NCI-H1092 treated with DMSO at 0.1 percent for 48 hours (cell line): ENCODE measurements around the gene BANP.
"Not testable (repeated sequence)": the region's sequence is repeated elsewhere in the genome, so short reads cannot be mapped to it uniquely, and the experiment has no call there.

Source experiments
- DNase-seq: peaks from one replicate; lab custom pipeline; 2025; lab: John Stamatoyannopoulos, UW

BANP gene

GRCh38 chr16:88065747-88066142 is 114.5 kb downstream of the BANP start:
- no peak for DNase-seq

GRCh38 chr16:88066234-88066633 is 115.0 kb downstream of the BANP start:
- no peak for DNase-seq

- DNase-seq, result no peak
Observed at GRCh38 chr16:88066680-88067529, 115.7 kb downstream of the BANP start.

DNA sequence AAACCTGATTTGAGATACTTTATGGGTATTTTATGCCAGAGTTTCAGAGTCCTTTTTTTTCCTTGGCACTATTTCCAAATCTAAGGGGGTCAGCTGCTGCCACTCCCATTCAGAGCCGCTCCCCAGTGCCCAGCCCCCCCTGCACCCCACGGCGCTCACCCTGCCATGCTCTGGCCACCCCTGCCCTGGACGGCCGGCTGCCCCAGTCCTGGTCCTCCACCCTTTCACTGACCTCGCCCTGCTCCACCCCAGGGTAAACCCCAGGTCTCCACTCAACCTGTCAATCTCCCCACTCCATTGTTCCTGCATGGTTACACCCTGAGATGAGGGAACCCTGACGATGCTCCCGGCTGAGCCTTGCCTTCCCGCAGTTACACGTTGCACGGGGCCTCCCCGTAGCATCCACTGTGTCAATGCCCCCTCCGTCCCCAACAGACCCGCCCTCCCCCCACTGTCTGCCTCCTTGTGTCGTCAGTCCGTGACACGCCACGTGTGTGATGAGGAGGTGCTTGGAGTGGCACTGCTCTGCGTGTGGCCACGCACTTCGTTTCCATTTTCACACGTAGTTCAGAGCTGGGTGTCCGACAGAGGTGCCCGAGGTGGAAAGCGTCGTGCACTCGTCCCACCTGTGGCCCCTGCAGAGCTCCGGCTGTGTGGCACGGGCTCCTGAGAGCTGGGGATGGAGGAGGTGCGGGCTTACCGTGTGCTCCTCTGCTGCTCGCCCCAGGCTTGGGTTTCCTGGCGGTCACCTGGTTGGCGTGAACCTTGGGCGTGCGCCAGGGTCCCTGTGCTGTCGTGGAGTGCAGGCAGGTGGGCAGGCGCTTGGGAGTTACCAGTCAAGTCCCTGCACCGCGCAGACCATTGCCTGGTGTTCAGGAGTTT is 116.5 kb downstream of the BANP start:
- no peak for DNase-seq

DNA sequence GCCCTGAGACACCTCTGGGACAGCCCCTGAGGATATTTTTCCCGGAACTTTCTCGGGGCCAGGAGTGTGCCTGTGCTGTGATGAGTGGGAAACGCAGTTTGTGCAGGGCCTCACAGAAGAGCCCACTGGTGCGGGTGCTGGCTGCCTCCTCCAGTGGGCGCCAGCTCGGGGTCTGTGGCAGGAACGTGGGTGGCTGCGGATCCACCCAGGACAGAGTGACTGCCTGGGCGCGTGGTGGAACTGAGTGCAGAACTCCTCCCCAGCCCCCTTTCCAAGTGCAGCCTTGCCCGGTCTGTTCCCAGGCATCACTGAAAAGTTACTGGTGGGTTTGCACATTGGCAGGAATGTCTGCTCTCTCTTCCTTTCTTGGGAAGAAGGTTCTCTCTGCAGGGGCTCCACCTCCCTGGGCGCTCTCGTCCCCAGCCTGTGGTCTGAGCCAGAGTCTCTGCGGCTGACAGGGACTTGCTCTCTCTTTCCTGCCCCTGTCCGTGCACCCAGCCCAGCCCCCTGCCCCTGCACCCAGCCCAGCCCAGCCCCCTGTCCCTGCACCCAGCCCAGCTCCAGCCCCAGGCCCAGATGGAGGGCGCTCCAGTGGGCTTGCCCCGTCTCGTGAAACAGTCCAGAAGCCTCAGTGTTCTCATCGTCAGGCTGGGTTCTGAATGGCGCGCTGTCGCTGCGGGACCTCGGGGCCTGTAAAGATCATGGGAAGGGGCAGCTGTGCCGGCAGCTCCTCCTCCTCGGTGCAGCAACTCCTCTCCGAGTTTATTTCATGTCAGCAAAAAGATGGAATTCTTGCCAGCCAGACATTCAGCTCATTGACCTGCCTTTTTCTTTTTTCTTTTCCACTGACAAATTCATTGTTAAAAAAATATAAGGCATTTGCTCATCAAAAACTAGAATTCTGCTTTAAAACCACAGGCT is 117.5 kb downstream of the BANP start:
- DNase-seq, result no peak

GRCh38 chr16:88069397-88070168 is 118.3 kb downstream of the BANP start:
- DNase-seq, result no peak

- DNase-seq, result no peak
Observed at GRCh38 chr16:88070341-88070740, 119.1 kb downstream of the BANP start.

DNA sequence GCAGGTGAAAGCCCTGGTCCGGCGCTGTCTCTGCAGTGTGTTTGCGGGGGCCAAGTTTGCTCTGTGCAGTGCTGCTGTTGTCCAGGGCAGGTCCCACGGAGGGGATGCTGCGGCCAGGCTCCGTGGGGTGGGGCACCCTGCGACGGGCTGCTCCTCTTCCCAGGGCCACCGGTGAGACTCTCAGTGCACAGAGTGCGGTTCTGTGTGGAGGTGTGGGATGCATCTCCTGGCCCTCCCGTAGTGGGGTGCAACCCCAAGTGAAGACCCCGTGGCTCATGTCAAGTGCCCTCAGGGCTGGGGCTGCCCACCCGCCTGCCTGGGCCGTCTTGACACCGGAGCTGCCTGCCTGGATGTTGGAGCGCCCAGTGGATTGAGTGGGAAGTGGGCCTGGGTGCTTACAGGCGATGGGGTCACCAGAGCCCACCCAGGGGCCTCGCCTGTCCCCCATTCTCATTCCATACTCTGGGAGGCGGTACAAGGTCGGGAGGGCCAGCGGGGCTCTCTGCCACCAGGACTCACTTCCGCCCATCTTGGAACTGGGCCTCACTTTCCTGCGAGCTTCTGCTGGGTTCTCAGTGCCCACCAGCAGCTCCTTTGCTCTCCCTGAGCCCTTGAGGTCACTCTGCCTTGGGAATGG is 119.9 kb downstream of the BANP start:
- DNase-seq, result no peak

- no peak for DNase-seq
Observed at GRCh38 chr16:88071908-88072307, 120.7 kb downstream of the BANP start.

DNA sequence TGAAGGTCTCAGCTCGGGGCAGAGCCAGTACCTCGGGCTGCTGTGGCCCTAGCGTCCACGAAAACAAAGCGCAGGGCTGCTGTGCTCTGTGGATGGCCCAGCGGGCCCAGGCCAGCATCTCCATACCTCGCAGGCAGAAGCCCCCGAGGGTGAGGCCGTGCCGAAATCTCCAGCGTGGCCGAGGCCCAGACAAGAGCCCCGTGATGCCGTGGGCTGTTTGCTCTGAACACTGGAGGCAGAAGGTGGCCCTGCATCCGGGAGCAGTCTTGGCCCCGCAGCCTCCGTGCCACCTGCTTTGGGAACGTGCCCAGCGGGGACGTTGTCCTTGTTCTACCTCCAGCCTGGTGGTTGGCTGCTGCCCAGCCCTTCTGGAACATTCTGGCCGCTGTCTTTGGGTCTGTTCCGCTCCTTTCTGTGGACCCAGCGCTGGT is 121.4 kb downstream of the BANP start:
- no peak for DNase-seq

- DNase-seq, result no peak
Observed at GRCh38 chr16:88073201-88073721, 122.0 kb downstream of the BANP start.

DNA sequence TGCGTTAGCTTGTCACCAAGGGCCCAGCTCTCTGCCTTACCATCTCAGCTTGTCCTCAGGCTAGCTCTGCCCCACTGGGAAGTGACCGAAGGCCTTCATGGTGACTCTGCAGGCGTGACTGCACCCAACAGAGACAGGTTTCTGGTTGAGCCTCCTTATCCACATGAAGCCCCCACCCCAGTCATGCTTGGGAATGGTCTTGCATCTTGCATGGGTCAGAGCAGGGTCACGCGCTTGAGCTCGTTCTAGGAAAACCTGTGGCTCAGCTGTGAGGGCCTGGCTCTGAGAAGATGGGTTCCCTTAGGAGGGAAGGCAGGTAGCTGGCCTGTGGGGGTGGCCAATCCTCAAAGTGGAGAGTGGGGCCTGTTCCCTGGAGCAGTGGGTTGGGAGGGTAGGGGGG is 122.8 kb downstream of the BANP start:
- no peak for DNase-seq

GRCh38 chr16:88076211-88076931 is 125.1 kb downstream of the BANP start:
- DNase-seq, result no peak

DNA sequence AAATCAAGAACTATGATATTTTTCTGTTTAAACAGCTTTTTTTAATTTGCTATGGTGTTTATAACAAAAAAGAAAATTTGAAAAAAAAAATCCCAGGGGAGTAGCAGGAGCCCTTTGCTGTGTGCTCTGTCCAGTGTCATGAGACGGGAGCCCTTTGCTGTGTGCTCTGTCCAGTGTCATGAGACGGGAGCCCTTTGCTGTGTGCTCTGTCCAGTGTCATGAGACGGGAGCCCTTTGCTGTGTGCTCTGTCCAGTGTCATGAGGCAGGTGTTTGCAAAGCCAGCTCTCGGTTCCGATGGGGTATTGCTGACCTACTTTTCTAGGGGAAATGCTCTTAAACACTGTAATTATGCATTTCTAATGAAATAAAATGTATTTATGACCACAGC is 125.7 kb downstream of the BANP start:
- not testable (repeated sequence) for DNase-seq

GRCh38 chr16:88077328-88078108 is 126.3 kb downstream of the BANP start:
- DNase-seq, result no peak

DNA sequence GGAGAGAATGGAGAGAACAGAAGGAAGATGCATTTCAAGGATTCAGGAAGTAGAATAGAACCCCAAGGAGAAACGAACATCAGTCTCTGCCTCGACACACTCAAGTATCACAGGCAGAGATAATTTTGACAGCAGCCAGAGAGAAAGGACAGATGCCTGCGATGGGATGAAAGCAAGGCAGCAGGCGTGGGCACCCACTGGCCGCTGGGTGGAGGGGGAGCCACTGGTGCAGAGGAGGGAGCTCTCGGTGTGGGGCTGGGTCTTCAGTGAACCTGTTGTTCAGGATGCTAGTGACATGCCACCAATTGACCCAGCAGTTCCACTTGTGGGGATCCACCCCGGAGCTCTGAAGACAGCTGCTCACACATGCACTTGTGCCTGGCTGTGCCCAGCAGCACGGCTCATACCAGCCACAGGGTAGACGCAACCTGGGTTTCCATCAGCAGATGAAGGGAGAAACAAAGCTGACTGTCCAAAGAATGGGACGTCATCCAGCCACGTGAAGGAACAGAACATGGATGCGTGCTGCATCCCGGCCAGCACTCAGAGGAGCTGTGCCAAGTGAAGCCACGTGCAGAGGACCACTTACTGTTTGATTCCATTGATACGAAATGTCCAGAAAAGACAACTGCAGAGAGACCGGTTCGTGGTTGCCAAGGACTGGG is 127.0 kb downstream of the BANP start:
- DNase-seq, result no peak

DNA sequence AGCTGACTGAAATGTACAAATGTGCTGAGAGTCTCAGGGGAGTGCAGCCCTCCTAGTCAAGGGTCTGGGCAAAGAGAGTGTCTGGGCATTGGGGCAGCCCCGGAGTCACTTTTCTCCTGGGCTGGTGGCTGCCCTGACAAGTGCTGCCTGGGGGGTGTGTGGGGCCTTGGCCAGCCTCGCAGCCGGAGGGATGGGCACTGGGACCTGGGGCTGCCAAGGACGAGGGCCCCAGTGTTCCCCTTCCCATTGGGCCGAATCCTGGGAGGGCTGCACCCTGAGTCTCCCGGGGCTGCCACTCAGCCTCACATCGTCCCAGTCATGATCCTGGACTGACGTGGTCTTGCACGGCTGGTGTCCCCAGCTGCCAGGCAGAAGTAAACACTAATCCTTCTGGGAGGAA is 132.3 kb downstream of the BANP start:
- DNase-seq, result no peak

- no peak for DNase-seq
Observed at GRCh38 chr16:88084881-88085280, 133.6 kb downstream of the BANP start.
